Neuronal stem cell (in vitro differentiated cells): ENCODE data around the gene AAGAB.
"Not testable (repeated sequence)": the region's sequence is repeated elsewhere in the genome, so short reads cannot be mapped to it uniquely, and the experiment has no call there.

Experiments used
- DNase-seq: peaks from one replicate; pipeline ENCODE4 v3.0.0-alpha.2; 2013; ENCODE audit warnings: low spot score
- H2AFZ ChIP-seq: one replicate; pipeline ENCODE4 v1.6.1; 2013; ENCODE audit warnings: mild to moderate bottlenecking, low read length, inconsistent platforms
- H2AK5ac ChIP-seq: 2 replicates; pipeline ENCODE4 v1.6.1; 2013; ENCODE audit warnings: low read depth, mild to moderate bottlenecking, inconsistent platforms, low read length, moderate library complexity, mixed read lengths
- H2BK120ac ChIP-seq: 2 replicates; pipeline ENCODE4 v1.6.1; 2013; ENCODE audit warnings: low read depth, mild to moderate bottlenecking, inconsistent platforms, low read length, moderate library complexity, mixed read lengths
- H2BK12ac ChIP-seq: one replicate; pipeline ENCODE4 v1.6.1; 2013; ENCODE audit warnings: low read length, inconsistent platforms
- H2BK15ac ChIP-seq: 2 replicates; pipeline ENCODE4 v1.6.1; 2013; ENCODE audit warnings: mild to moderate bottlenecking, low read length, inconsistent platforms, mixed read lengths
- H2BK5ac ChIP-seq: one replicate; pipeline ENCODE4 v1.6.1; 2013; ENCODE audit warnings: inconsistent platforms, mild to moderate bottlenecking, low read length, moderate library complexity
- H3K14ac ChIP-seq: one replicate; pipeline ENCODE4 v1.6.1; 2013; ENCODE audit warnings: low read length, inconsistent platforms
- H3K18ac ChIP-seq: 2 replicates; pipeline ENCODE4 v1.6.1; 2013; ENCODE audit warnings: low read length, inconsistent platforms
- H3K23ac ChIP-seq: 2 replicates; pipeline ENCODE4 v1.6.1; 2013; ENCODE audit warnings: low read depth, mild to moderate bottlenecking, mixed read lengths, low read length, inconsistent platforms; ENCODE audit not compliant: poor library complexity
- H3K27ac ChIP-seq: replicated peaks from 3 replicates; pipeline ENCODE4 v1.5.1; 2013; ENCODE audit warnings: low read length, inconsistent platforms
- H3K27me3 ChIP-seq, 3 experiments: 2 replicates each; pipeline ENCODE4 v1.6.1; 2013; ENCODE audit warnings: low read length in 3 of 3, mild to moderate bottlenecking in 2 of 3, inconsistent platforms in 1 of 3, low read depth in 1 of 3, mixed read lengths in 1 of 3, moderate library complexity in 1 of 3; ENCODE audit not compliant: control insufficient read depth in 3 of 3, insufficient read depth in 3 of 3
- H3K36me3 ChIP-seq, 2 donors: replicated peaks in 1 of 2; 2 replicates each; pipeline ENCODE4 v1.6.1; 2013; ENCODE audit warnings: low read length in 2 of 2; ENCODE audit not compliant: control insufficient read depth in 2 of 2, insufficient read depth in 2 of 2
- H3K4ac ChIP-seq: 2 replicates; pipeline ENCODE4 v1.6.1; 2013; ENCODE audit warnings: inconsistent platforms, mild to moderate bottlenecking, low read length, moderate library complexity
- H3K4me1 ChIP-seq, 2 donors: 1 replicate in 1 of 2; 2 replicates in 1 of 2; pipeline ENCODE4 v1.6.1; 2013; ENCODE audit warnings: low read length in 2 of 2, low read depth in 1 of 2; ENCODE audit not compliant: control insufficient read depth in 2 of 2, insufficient read depth in 1 of 2
- H3K4me2 ChIP-seq: one replicate; pipeline ENCODE4 v1.6.1; 2013; ENCODE audit warnings: mild to moderate bottlenecking, low read length, inconsistent platforms; ENCODE audit not compliant: insufficient read depth, poor library complexity, severe bottlenecking
- H3K4me3 ChIP-seq, 2 donors: 2 replicates each; pipeline ENCODE4 v1.5.1; 2013; ENCODE audit warnings: low read length in 2 of 2, mild to moderate bottlenecking in 2 of 2, inconsistent platforms in 1 of 2, moderate library complexity in 1 of 2
- H3K79me1 ChIP-seq: one replicate; pipeline ENCODE4 v1.6.1; 2013; ENCODE audit warnings: low read depth, mild to moderate bottlenecking, inconsistent platforms, low read length, moderate library complexity
- H3K9ac ChIP-seq: one replicate; pipeline ENCODE4 v1.6.1; 2013; ENCODE audit warnings: mild to moderate bottlenecking, low read depth, low read length, inconsistent platforms; ENCODE audit not compliant: poor library complexity
- H3K9me3 ChIP-seq, 2 donors: replicated peaks in 1 of 2; 2 replicates each; pipeline versions ENCODE3 to v1.6.1; 2013; ENCODE audit warnings: low read length in 2 of 2, mild to moderate bottlenecking in 2 of 2, inconsistent platforms in 1 of 2, low read depth in 1 of 2, mixed read lengths in 1 of 2, moderate library complexity in 1 of 2; ENCODE audit not compliant: control insufficient read depth in 2 of 2, insufficient read depth in 1 of 2
- H4K8ac ChIP-seq: one replicate; pipeline ENCODE4 v1.6.1; 2013; ENCODE audit warnings: low read depth, mild to moderate bottlenecking, inconsistent platforms, low read length, moderate library complexity
- H4K91ac ChIP-seq: one replicate; pipeline ENCODE4 v1.6.1; 2013; ENCODE audit warnings: low read length, low read depth, mild to moderate bottlenecking, inconsistent platforms; ENCODE audit not compliant: poor library complexity
- WGBS, 2 donors: extraction: QIAGEN DNeasy Blood & Tissue Kit; methylation state at CpG; one replicate each; pipeline ENCODE4 v1.1.7; 2013; ENCODE audit warnings: missing lambda C conversion rate in 2 of 2, mixed read lengths in 1 of 2; ENCODE audit not compliant: insufficient read length in 2 of 2, insufficient replicate concordance in 1 of 2; ENCODE audit errors: extremely low coverage in 2 of 2; 5-methylcytosine and 5-hydroxymethylcytosine counted together

Gene AAGAB

DNA sequence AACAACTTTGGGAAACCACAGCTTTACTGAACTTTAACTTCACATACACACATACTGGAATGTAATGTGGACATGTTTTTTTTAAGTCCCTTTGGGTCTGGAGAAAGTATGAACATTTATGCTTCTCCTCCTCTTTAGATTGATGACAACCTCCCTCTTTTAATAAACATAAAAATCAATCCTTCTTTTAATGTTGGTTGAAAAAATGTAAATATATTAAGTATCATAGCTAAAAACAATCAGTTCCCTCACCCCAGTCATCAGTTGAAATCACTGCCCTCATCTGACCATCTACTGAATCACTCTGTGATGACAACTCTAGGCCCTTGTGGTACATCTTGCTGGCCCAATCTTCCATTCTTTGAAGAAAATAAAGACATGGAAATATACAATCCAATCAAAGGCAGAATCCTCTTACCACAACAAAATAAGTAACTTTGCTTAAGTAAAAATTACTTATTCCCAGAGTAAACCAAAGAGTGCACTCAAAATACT, 6.4 kb downstream of the AAGAB start:
- Histone ChIP-seq H2BK5ac (no peak overlapping the region), H3K27ac (no peak overlapping the region), H3K23ac (no peak overlapping the region), H3K27me3 (no peaks in the 10 kb centered on the region), H3K14ac (no peak overlapping the region), H3K4me3 (no peak overlapping the region), H3K9ac (no peak overlapping the region), H4K8ac (no peak overlapping the region), H3K4me2 (no peak overlapping the region), H2AFZ (no peak overlapping the region), H2AK5ac (no peak overlapping the region), H3K36me3 (peaks cover 0 to 8% of the 10 kb centered on the region in 2 donors), H3K4ac (no peak overlapping the region), H4K91ac (no peak overlapping the region), H2BK15ac (no peak overlapping the region), H3K79me1 (peaks cover 2% of the 10 kb centered on the region), H3K4me1 (no peaks in the 10 kb centered on the region), H2BK120ac (no peak overlapping the region), H3K9me3 (peaks cover 0 to 5% of the 10 kb centered on the region in 2 donors), H2BK12ac (no peak overlapping the region), H3K18ac (no peak overlapping the region)
- no peak for DNase-seq

DNA sequence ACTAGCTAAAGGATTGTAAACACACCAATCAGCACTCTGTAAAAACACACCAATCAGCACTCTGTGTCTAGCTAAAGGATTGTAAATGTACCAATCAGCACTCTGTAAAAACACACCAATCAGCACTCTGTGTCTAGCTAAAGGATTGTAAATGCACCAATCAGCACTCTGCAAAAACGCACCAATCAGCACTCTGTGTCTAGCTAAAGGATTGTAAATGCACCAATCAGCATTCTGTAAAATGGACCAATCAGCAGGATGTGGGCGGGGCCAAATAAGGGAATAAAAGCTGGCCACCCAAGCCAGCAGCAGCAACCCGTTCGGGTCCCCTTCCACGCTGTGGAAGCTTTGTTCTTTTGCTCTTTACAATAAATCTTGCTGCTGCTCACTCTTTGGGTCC, 7.9 kb downstream of the AAGAB start:
- H2BK120ac ChIP-seq, H4K8ac ChIP-seq, H2AFZ ChIP-seq, H3K4me2 ChIP-seq, H3K4ac ChIP-seq, H2BK15ac ChIP-seq, H3K4me1 ChIP-seq, H2AK5ac ChIP-seq, H3K23ac ChIP-seq, H3K36me3 ChIP-seq, H4K91ac ChIP-seq, H2BK5ac ChIP-seq, H3K9ac ChIP-seq, H3K27me3 ChIP-seq, DNase-seq, H3K18ac ChIP-seq, H3K14ac ChIP-seq, H3K4me3 ChIP-seq, H3K27ac ChIP-seq, H3K9me3 ChIP-seq, H3K79me1 ChIP-seq, H2BK12ac ChIP-seq: not testable (repeated sequence)
- WGBS, 2 donors = no CpG with 5 or more reads among the region's 5 CpGs

- Histone ChIP-seq H2BK12ac (no peak overlapping the region), H3K14ac (no peak overlapping the region), H3K18ac (no peak overlapping the region), H3K4me1 (no peaks in the 10 kb centered on the region), H3K27me3 (no peaks in the 10 kb centered on the region), H3K9ac (no peak overlapping the region), H3K79me1 (no peaks in the 10 kb centered on the region), H2BK120ac (no peak overlapping the region), H3K9me3 (peaks cover 0 to 5% of the 10 kb centered on the region in 2 donors), H4K91ac (no peak overlapping the region), H3K27ac (no peak overlapping the region), H2AK5ac (no peak overlapping the region), H3K36me3 (peaks cover 0 to 6% of the 10 kb centered on the region in 2 donors), H3K4ac (no peak overlapping the region), H4K8ac (no peak overlapping the region), H3K4me3 (no peak overlapping the region), H3K4me2 (no peak overlapping the region), H2BK15ac (no peak overlapping the region), H2AFZ (no peak overlapping the region), H2BK5ac (no peak overlapping the region), H3K23ac (no peak overlapping the region)
- WGBS, 2 donors = no CpG with 5 or more reads among the region's 3 CpGs
- DNase-seq = no peak
Measured at GRCh38 chr15:67244971-67245478, 9.4 kb downstream of the AAGAB start.

GRCh38 chr15:67242708-67243111, 11.8 kb downstream of the AAGAB start:
- Histone ChIP-seq H3K4me1 (no peaks in the 10 kb centered on the region), H2AFZ (no peak overlapping the region), H2BK120ac (no peak overlapping the region), H3K27ac (no peak overlapping the region), H2BK15ac (no peak overlapping the region), H3K9ac (no peak overlapping the region), H2BK5ac (no peak overlapping the region), H4K8ac (no peak overlapping the region), H3K14ac (no peak overlapping the region), H3K4me3 (no peak overlapping the region), H2AK5ac (no peak overlapping the region), H3K9me3 (peaks cover 0 to 5% of the 10 kb centered on the region in 2 donors), H3K23ac (no peak overlapping the region), H3K36me3 (peaks cover 0 to 6% of the 10 kb centered on the region in 2 donors), H4K91ac (no peak overlapping the region), H3K4ac (no peak overlapping the region), H3K79me1 (no peaks in the 10 kb centered on the region), H2BK12ac (no peak overlapping the region), H3K18ac (no peak overlapping the region), H3K4me2 (no peak overlapping the region), H3K27me3 (no peaks in the 10 kb centered on the region)
- no peak for DNase-seq
- no CpG with 5 or more reads among the region's 3 CpGs for WGBS, 2 donors
